Suppressor macrophage (primary cell): ENCODE data around the gene RPA3.
A peak's percentile ranks its signal among the peaks of the same experiment; 100 is the strongest.

ENCODE experiments used
- DNase-seq, 4 experiments: peaks; one replicate each; pipeline ENCODE4 v3.0.0-alpha.2; 2020 to 2022

RPA3 gene

GRCh38 chr7:7652798-7653540, 65.4 kb downstream of the RPA3 start:
- DNase-seq: no peak

- DNase-seq: no peak
Observed at GRCh38 chr7:7651479-7651878, 66.9 kb downstream of the RPA3 start.

GRCh38 chr7:7650682-7651206, 67.7 kb downstream of the RPA3 start:
- DNase-seq: no peak

- no peak for DNase-seq
Observed at GRCh38 chr7:7647495-7648036, 70.8 kb downstream of the RPA3 start.

GRCh38 chr7:7642081-7642480, 76.3 kb downstream of the RPA3 start:
- no peak for DNase-seq

GRCh38 chr7:7641129-7641663, 77.2 kb downstream of the RPA3 start:
- peak in 1 of 4 experiments; percentile 12 for DNase-seq

- DNase-seq: peak; percentile 97 to 99 (median 98)
Observed at GRCh38 chr7:7640221-7641128, 77.9 kb downstream of the RPA3 start, which contains the start of gene UMAD1. Gene UMAD1, plus strand, starts transcription at chr7:7640752. Its CDS starts 32,620 bp downstream, at chr7:7673372.

GRCh38 chr7:7639847-7640220, 78.6 kb downstream of the RPA3 start:
- DNase-seq: peak; percentile 10 to 30 (median 18)

GRCh38 chr7:7639421-7639820, 79.0 kb downstream of the RPA3 start:
- DNase-seq: peak; percentile 10 to 28 (median 20)

GRCh38 chr7:7630626-7631329, 87.6 kb downstream of the RPA3 start:
- DNase-seq: no peak

- no peak for DNase-seq
Observed at GRCh38 chr7:7628476-7628875, 89.9 kb downstream of the RPA3 start.

- DNase-seq: peak in 2 of 4 experiments; percentile 9 to 12
Observed at GRCh38 chr7:7620644-7621210, 97.7 kb downstream of the RPA3 start.

- DNase-seq: no peak
Observed at GRCh38 chr7:7620236-7620635, 98.2 kb downstream of the RPA3 start.

- no peak for DNase-seq
Observed at GRCh38 chr7:7618410-7618809, 100.0 kb downstream of the RPA3 start.

GRCh38 chr7:7617550-7617949, 100.9 kb downstream of the RPA3 start:
- DNase-seq: no peak

GRCh38 chr7:7614018-7614741, 104.2 kb downstream of the RPA3 start:
- DNase-seq: no peak

GRCh38 chr7:7613210-7613609, 105.2 kb downstream of the RPA3 start:
- no peak for DNase-seq

- DNase-seq: no peak
Observed at GRCh38 chr7:7612519-7612918, 105.9 kb downstream of the RPA3 start.

GRCh38 chr7:7609330-7609729, 109.1 kb downstream of the RPA3 start:
- no peak for DNase-seq

- no peak for DNase-seq
Observed at GRCh38 chr7:7607010-7607409, 111.4 kb downstream of the RPA3 start.

- DNase-seq: peak; percentile 70 to 85 (median 80)
Observed at GRCh38 chr7:7596176-7596575, 122.2 kb downstream of the RPA3 start.
